ENCODE data around the gene TMX1. TPM values are rescaled to one million over a fixed set of nuclear protein-coding genes. Genes with fewer than 3 reads are reported as not detected.

The TMX1 gene
- total and polyA plus RNA-seq, 4 donors: 11.6 to 22.8 (median 19.4) TPM

DNA sequence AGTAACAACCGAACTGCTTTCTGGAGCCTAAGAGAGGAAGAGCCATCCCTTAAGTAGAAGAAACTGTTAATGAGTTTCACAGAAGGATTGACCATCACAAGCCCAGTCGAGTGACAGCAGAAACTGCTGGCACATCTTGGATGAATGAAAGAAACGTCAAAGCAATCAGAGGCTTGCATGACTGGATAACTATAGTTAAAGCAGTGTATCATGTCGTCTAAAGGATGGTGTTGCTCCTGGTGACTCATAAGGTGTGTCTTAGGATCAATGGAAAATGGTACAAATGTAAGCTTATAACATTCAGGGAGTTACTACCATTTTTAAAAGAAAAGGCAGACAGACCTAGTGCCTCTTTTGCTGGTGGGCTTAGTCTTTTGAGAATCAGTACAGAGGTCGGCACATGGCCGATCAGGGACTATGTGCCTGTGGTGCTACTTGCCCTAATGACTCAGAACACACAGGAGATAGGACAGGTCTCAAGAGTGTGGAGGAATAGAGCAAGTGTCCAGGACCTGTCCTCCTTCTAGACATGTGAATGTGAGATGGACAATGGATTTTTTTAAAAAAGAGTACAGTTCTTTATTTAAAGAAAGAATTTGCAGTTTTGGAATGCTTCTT, 55.7 kb downstream of the TMX1 start:
- 87% methylated on average over 6 of the region's 6 CpGs for WGBS
- Histone ChIP-seq H3K9me3 (ENCODE audit: control insufficient read depth in 4 of 4, low read length in 3 of 4) (no peaks in the 10 kb centered on the region), H3K4me1 (ENCODE audit: control insufficient read depth in 4 of 4, insufficient read depth in 4 of 4, low read length in 3 of 4) (no peaks in the 10 kb centered on the region), H3K4me3 (ENCODE audit: low read depth in 1 of 3, low read length in 3 of 3) (no peak overlapping the region), H3K9ac (ENCODE audit: low read depth in 1 of 2, low read length in 2 of 2) (no peak overlapping the region), H3K27me3 (ENCODE audit: control insufficient read depth in 4 of 4, insufficient read depth in 4 of 4, low read length in 3 of 4) (no peaks in the 10 kb centered on the region), H3K36me3 (ENCODE audit: control insufficient read depth in 4 of 4, insufficient read depth in 3 of 4, low read depth in 1 of 4, low read length in 3 of 4) (no peaks in the 10 kb centered on the region), H3K27ac (ENCODE audit: low read depth in 1 of 2, low read length in 2 of 2) (no peak overlapping the region)
- no peak for DNase-seq (ENCODE audit: low spot score)
- TF ChIP-seq TAF1 (conservative IDR thresholded peaks at IDR 0.05) (no peak), YY1 (IDR thresholded peaks at IDR 0.05) (no peak), HNF4G (IDR thresholded peaks at IDR 0.05) (no peak), RXRA (IDR thresholded peaks at IDR 0.05) (no peak), RAD21 (IDR thresholded peaks at IDR 0.05) (no peak), FOXA1 (IDR thresholded peaks at IDR 0.05) (no peak), SP1 (IDR thresholded peaks at IDR 0.05) (no peak), EGR1 (IDR thresholded peaks at IDR 0.05; ENCODE audit: low read depth in 2 of 2) (no peak), NR2F2 (IDR thresholded peaks at IDR 0.05) (no peak), GABPA (IDR thresholded peaks at IDR 0.05 in 1 of 2, conservative IDR thresholded peaks at IDR 0.05 in 1 of 2) (no peak), FOXA2 (IDR thresholded peaks at IDR 0.05) (no peak), HNF4A (conservative IDR thresholded peaks at IDR 0.05) (no peak), JUND (IDR thresholded peaks at IDR 0.05) (no peak)
- TF ChIP-seq, protein P1, sequence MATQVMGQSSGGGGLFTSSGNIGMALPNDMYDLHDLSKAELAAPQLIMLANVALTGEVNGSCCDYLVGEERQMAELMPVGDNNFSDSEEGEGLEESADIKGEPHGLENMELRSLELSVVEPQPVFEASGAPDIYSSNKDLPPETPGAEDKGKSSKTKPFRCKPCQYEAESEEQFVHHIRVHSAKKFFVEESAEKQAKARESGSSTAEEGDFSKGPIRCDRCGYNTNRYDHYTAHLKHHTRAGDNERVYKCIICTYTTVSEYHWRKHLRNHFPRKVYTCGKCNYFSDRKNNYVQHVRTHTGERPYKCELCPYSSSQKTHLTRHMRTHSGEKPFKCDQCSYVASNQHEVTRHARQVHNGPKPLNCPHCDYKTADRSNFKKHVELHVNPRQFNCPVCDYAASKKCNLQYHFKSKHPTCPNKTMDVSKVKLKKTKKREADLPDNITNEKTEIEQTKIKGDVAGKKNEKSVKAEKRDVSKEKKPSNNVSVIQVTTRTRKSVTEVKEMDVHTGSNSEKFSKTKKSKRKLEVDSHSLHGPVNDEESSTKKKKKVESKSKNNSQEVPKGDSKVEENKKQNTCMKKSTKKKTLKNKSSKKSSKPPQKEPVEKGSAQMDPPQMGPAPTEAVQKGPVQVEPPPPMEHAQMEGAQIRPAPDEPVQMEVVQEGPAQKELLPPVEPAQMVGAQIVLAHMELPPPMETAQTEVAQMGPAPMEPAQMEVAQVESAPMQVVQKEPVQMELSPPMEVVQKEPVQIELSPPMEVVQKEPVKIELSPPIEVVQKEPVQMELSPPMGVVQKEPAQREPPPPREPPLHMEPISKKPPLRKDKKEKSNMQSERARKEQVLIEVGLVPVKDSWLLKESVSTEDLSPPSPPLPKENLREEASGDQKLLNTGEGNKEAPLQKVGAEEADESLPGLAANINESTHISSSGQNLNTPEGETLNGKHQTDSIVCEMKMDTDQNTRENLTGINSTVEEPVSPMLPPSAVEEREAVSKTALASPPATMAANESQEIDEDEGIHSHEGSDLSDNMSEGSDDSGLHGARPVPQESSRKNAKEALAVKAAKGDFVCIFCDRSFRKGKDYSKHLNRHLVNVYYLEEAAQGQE (IDR thresholded peaks at IDR 0.05): no peak
- TF ChIP-seq, protein P2, sequence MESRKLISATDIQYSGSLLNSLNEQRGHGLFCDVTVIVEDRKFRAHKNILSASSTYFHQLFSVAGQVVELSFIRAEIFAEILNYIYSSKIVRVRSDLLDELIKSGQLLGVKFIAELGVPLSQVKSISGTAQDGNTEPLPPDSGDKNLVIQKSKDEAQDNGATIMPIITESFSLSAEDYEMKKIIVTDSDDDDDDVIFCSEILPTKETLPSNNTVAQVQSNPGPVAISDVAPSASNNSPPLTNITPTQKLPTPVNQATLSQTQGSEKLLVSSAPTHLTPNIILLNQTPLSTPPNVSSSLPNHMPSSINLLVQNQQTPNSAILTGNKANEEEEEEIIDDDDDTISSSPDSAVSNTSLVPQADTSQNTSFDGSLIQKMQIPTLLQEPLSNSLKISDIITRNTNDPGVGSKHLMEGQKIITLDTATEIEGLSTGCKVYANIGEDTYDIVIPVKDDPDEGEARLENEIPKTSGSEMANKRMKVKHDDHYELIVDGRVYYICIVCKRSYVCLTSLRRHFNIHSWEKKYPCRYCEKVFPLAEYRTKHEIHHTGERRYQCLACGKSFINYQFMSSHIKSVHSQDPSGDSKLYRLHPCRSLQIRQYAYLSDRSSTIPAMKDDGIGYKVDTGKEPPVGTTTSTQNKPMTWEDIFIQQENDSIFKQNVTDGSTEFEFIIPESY (IDR thresholded peaks at IDR 0.05): no peak
- TF ChIP-seq, protein P3, sequence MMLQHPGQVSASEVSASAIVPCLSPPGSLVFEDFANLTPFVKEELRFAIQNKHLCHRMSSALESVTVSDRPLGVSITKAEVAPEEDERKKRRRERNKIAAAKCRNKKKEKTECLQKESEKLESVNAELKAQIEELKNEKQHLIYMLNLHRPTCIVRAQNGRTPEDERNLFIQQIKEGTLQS (IDR thresholded peaks at IDR 0.05): no peak
- TF ChIP-seq, protein P4, sequence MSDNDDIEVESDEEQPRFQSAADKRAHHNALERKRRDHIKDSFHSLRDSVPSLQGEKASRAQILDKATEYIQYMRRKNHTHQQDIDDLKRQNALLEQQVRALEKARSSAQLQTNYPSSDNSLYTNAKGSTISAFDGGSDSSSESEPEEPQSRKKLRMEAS (IDR thresholded peaks at IDR 0.05): no peak
- TF ChIP-seq, protein P5, sequence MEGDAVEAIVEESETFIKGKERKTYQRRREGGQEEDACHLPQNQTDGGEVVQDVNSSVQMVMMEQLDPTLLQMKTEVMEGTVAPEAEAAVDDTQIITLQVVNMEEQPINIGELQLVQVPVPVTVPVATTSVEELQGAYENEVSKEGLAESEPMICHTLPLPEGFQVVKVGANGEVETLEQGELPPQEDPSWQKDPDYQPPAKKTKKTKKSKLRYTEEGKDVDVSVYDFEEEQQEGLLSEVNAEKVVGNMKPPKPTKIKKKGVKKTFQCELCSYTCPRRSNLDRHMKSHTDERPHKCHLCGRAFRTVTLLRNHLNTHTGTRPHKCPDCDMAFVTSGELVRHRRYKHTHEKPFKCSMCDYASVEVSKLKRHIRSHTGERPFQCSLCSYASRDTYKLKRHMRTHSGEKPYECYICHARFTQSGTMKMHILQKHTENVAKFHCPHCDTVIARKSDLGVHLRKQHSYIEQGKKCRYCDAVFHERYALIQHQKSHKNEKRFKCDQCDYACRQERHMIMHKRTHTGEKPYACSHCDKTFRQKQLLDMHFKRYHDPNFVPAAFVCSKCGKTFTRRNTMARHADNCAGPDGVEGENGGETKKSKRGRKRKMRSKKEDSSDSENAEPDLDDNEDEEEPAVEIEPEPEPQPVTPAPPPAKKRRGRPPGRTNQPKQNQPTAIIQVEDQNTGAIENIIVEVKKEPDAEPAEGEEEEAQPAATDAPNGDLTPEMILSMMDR (IDR thresholded peaks at IDR 0.05; ENCODE audit: low read depth, low read length, missing input control): no peak

Data from liver (tissue), 9 donors.